Fibroblast of lung (primary cell): ENCODE results near the gene SDC1.

Experiments
- CTCF ChIP-seq, 2 donors: IDR thresholded peaks in 1 of 2; conservative IDR thresholded peaks in 1 of 2; 1 replicate in 1 of 2; 2 replicates in 1 of 2; pipeline ENCODE4 v1.5.1; 2011 to 2012; ENCODE audit warnings: low read length in 2 of 2, control low read depth in 1 of 2, inconsistent platforms in 1 of 2, low read depth in 1 of 2, mild to moderate bottlenecking in 1 of 2
- EZH2 ChIP-seq: IDR thresholded peaks from 2 replicates; pipeline ENCODE4 v1.5.1; 2012; ENCODE audit warnings: low read length, control low read depth, mild to moderate bottlenecking; ENCODE audit errors: missing control alignments

GRCh38 chr2:20205915-20206524, 18.9 kb downstream of the SDC1 start:
- TF ChIP-seq CTCF (conservative IDR thresholded peaks at IDR 0.05 in 1 of 2, IDR thresholded peaks at IDR 0.05 in 1 of 2; ENCODE audit: low read depth in 1 of 2, low read length in 2 of 2), result no peak
- no peak for TF ChIP-seq EZH2
